GM12865 (cell line): ENCODE measurements around the gene SEMA4C.

Source experiments
- DNase-seq: peaks from one replicate; pipeline ENCODE4 v3.0.0; 2010; ENCODE audit warnings: low read depth
- H3K4me3 ChIP-seq: 2 replicates; pipeline ENCODE4 v1.5.1; 2011; ENCODE audit warnings: mild to moderate bottlenecking, low read depth, low read length, control low read depth
- TF ChIP-seq, protein P1 (sequence below): IDR thresholded peaks from 2 replicates; pipeline ENCODE4 v1.5.1; 2011; ENCODE audit warnings: low read length, control low read depth, low read depth, inconsistent platforms; ENCODE audit not compliant: insufficient read depth; ENCODE audit errors: missing control alignments

The SEMA4C gene

DNA sequence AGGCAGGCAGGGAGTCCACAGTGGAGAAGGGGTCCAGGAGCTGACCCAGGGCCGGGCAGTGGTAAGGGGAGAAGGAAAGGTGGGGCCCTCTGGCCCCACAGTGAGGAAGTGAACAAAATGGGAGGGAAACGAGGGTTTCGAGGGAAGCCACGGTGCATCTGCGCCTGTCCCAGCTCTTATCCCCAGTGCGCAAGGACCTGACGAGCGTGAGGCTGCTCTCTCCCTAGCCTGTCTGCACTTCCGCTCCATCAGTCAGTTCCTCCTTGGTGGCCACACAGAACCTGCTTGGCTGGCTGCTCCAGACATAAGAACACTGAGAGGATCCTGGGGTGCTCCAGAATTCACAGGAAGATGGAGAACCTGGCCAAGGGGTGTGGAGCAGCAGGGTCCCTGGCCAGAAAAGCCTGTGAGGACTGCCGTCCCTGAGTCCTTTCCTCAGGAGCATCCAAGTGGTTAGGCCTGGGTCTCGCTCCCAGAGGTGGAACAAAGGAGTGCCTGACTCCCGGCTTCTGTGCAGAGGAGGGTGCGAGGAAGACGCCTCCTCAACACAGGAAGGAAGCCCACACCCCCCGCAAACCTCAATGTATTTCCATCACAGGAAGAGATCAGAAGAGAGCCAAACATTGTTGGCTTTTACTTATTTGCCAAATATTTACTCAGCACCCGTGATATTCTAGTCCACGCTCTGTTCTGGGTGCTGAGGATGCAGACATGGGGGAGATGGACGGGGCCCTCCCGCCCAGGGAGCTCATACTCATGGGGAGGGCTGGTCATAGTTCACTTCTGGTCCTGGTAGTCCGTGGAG is 43.7 kb upstream of the SEMA4C start:
- TF ChIP-seq, protein P1, sequence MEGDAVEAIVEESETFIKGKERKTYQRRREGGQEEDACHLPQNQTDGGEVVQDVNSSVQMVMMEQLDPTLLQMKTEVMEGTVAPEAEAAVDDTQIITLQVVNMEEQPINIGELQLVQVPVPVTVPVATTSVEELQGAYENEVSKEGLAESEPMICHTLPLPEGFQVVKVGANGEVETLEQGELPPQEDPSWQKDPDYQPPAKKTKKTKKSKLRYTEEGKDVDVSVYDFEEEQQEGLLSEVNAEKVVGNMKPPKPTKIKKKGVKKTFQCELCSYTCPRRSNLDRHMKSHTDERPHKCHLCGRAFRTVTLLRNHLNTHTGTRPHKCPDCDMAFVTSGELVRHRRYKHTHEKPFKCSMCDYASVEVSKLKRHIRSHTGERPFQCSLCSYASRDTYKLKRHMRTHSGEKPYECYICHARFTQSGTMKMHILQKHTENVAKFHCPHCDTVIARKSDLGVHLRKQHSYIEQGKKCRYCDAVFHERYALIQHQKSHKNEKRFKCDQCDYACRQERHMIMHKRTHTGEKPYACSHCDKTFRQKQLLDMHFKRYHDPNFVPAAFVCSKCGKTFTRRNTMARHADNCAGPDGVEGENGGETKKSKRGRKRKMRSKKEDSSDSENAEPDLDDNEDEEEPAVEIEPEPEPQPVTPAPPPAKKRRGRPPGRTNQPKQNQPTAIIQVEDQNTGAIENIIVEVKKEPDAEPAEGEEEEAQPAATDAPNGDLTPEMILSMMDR = no peak
- peak; percentile 19 for DNase-seq
- H3K4me3 ChIP-seq = no peak overlapping the region

DNA sequence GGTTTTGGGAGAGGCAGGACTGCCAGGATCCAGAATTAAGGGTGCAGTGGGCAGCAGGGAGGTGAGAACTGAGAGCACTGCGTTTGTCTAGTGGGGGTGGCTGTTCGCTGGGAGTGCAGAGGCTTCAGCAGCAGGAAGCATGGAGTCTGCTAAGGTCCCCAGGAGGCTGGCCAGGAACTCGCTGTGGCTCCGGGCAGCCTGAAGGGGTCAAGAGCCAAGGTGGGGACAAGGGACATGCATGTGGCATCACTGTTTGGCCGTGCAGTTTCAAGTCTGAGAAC is 43.2 kb upstream of the SEMA4C start:
- no peak for DNase-seq
- no peak overlapping the region for H3K4me3 ChIP-seq
- TF ChIP-seq, protein P1 = no peak

DNA sequence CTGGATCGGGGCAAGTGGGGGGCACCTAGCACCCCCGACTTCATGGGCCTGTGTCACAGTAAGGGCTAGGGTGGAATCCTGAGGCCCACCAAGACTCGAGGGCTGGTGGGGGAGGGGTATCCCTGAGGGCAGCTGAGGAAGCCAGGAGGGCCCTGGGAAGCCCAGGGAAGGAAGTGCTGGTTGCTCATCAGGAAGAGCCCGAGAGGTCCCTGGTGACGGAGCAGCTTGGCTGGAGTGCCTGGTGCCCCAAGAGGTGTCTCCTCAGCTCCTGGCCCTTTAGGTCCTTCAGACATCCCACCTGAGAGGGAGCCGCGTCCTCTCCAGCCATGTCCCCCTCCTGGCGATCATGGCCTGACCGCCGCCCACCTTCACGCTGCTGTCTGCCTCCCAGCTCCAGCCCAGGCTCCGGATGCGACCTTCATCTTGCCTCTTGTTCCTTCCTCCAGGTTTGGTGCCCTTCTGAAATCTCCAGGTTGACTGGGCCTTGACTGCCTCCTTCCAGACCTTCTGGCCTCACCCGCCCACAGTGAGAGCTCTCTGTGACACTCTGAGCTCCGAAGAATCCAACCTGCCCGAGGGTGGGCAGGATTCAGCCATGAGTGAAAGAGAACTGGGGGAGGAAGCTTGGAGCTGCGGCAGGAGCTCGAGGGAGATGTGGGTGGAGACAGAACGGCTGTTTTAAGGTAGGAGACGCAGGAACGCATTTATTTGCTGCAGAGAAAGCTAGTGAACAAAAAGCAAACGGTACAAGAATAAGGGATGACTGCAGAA is 42.7 kb upstream of the SEMA4C start:
- DNase-seq = no peak
- TF ChIP-seq, protein P1 = no peak
- no peak overlapping the region for H3K4me3 ChIP-seq

DNA sequence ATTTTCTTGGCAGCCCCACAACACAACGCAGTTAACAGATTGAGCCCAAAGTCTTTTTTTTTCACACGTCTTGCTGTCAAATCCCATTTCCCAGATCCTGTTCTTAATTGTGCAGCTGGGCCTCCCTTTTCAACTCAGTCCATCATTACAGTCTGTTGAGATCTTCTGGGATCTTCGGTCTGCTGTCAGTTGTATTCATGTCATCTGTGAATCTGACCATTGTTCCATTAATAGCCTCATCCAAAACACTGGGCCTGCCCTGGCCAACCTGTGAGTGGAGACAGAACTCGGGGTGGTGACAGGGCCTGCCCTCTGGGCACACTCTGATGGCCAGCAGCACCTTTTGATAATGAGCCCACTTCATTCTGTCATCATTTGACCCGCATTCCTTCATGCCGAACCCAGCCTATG is 39.7 kb upstream of the SEMA4C start:
- no peak for DNase-seq
- TF ChIP-seq, protein P1 = no peak
- no peak overlapping the region for H3K4me3 ChIP-seq

DNA sequence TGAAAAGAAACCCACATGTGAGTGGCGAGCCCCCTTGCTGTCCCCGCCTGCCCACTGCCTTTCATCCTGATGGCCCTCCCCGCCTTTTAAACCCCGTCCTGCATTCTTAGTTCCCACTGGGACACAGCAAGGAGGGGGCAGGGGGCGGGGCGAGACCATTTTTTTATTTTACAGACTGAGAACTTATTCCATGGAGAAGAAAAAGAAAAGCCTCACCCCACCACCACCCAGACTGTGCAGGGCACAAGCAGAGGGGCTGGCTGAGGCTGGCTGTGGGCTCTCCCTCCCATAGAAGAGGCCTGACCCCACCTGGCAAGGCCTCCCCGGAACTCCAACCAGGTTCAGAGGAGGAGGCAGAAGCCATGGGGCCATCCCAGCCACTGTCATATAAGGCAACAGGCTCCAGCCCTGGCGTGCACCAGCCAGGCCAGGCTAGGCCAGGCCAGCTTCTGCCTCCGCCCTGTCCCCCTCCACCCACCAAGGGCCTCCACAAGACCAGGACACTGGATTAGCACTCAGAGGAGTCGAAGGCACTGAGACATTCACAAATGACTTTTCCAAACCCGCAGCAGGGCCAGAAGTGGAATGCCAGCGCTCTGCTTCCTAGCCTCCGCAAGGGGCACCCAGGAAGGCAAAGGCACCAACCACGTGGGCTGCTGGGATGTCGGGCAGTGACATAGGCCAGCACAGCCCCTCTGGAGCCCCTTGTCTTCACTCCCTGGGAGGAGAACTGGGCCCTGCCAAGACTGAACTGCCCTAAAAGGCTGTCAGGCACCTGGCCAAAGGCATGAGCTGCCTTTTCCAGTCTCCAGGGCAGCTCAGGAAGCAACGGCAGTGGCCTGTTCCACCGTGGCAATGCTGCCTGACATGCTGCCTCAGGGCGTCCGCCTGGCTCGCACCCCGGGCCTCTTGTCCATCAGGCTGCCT is 37.5 kb upstream of the SEMA4C start:
- no peak for DNase-seq
- TF ChIP-seq, protein P1 = no peak
- H3K4me3 ChIP-seq = no peak overlapping the region

DNA sequence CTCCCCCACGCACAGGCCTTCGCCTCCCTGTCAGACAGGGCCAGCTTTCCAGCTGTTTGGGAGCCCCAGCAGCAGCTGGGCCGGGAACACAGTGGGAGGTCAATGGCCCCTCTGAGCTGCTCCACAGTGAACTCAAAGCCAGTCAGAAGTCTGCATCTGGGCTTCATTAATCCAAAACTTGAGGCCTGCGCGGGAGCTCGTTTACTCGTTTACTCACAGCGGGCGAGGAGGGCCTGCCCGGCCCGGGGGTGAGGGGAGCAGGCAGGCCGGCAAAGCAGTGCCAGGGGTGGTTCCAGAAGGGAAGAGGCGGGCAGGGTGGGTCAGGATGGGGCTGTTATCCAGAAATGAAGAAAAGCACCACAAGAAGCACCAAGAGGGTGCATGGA is 36.8 kb upstream of the SEMA4C start:
- no peak for DNase-seq
- TF ChIP-seq, protein P1 = no peak
- no peak overlapping the region for H3K4me3 ChIP-seq
